ENCODE results near the gene IL20.
A peak's percentile ranks its signal among the peaks of the same experiment; 100 is the strongest.

Gene IL20

GRCh38 chr1:206893380-206893779 is 28.0 kb downstream of the IL20 start:
- no peak for DNase-seq (ENCODE audit: low read depth)
- no peak for TF ChIP-seq CTCF (conservative IDR thresholded peaks at IDR 0.05; ENCODE audit: low read depth, low read length)

GRCh38 chr1:206895325-206895724 is 29.9 kb downstream of the IL20 start:
- no peak for TF ChIP-seq CTCF (conservative IDR thresholded peaks at IDR 0.05; ENCODE audit: low read depth, low read length)
- H3K4me3 ChIP-seq (ENCODE audit: low read depth, low read length), result no peak overlapping the region

More at GRCh38 chr1:206893380-206893779, 28.0 kb downstream of the IL20 start:
- H3K4me3 ChIP-seq (ENCODE audit: low read depth, low read length), result no peak overlapping the region

GRCh38 chr1:206895837-206896242 is 30.4 kb downstream of the IL20 start:
- TF ChIP-seq CTCF (conservative IDR thresholded peaks at IDR 0.05; ENCODE audit: low read depth, low read length), result no peak
- no peak overlapping the region for H3K4me3 ChIP-seq (ENCODE audit: low read depth, low read length)
- DNase-seq (ENCODE audit: low read depth), result peak; percentile 63

More at GRCh38 chr1:206895325-206895724, 29.9 kb downstream of the IL20 start:
- DNase-seq (ENCODE audit: low read depth), result no peak

- no peak for TF ChIP-seq CTCF (conservative IDR thresholded peaks at IDR 0.05; ENCODE audit: low read depth, low read length)
- H3K4me3 ChIP-seq (ENCODE audit: low read depth, low read length), result no peak overlapping the region
- DNase-seq (ENCODE audit: low read depth), result no peak
Measured at GRCh38 chr1:206896261-206896660, 30.8 kb downstream of the IL20 start.

GRCh38 chr1:206897175-206897574 is 31.8 kb downstream of the IL20 start, which contains the start of gene IL24:
Gene IL24 (plus strand): TSS chr1:206897443. CDS start chr1:206897833, 390 bp downstream.
- DNase-seq (ENCODE audit: low read depth), result no peak
- no peak within 1 kb of the TSS for H3K4me3 ChIP-seq (ENCODE audit: low read depth, low read length)
- TF ChIP-seq CTCF (conservative IDR thresholded peaks at IDR 0.05; ENCODE audit: low read depth, low read length), result no peak

GRCh38 chr1:206898089-206898914 is 32.9 kb downstream of the IL20 start:
- peak; percentile 72 for DNase-seq (ENCODE audit: low read depth)
- TF ChIP-seq CTCF (conservative IDR thresholded peaks at IDR 0.05; ENCODE audit: low read depth, low read length), result no peak
- H3K4me3 ChIP-seq (ENCODE audit: low read depth, low read length), result no peak overlapping the region

Data from choroid plexus epithelial cell (primary cell).